H9 (cell line): ENCODE measurements around the gene TSPAN33. TPM values are rescaled to one million over a fixed set of nuclear protein-coding genes. Genes with fewer than 3 reads are reported as not detected.

ENCODE experiments used
- DNase-seq: peaks from one replicate; pipeline ENCODE4 v3.0.0-alpha.2; 2017
- H2AFZ ChIP-seq: one replicate; pipeline ENCODE4 v1.6.1; 2013; ENCODE audit warnings: mild to moderate bottlenecking, low read length, control low read depth, moderate library complexity
- H2AK5ac ChIP-seq: 2 replicates; pipeline ENCODE4 v1.6.1; 2013; ENCODE audit warnings: low read length, control low read depth, mixed read lengths; ENCODE audit not compliant: insufficient read length
- H2BK120ac ChIP-seq: one replicate; pipeline ENCODE4 v1.6.1; 2013; ENCODE audit warnings: low read depth, mild to moderate bottlenecking, low read length, control low read depth, inconsistent platforms; ENCODE audit not compliant: poor library complexity, severe bottlenecking
- H2BK12ac ChIP-seq: 2 replicates; pipeline ENCODE4 v1.6.1; 2013; ENCODE audit warnings: low read length, control low read depth, mixed read lengths, low read depth; ENCODE audit not compliant: insufficient read length
- H2BK15ac ChIP-seq: 2 replicates; pipeline ENCODE4 v1.6.1; 2013; ENCODE audit warnings: low read depth, low read length, control low read depth
- H2BK20ac ChIP-seq: one replicate; pipeline ENCODE4 v1.6.1; 2013; ENCODE audit warnings: low read depth, mild to moderate bottlenecking, low read length, control low read depth, inconsistent platforms; ENCODE audit not compliant: poor library complexity, severe bottlenecking
- H2BK5ac ChIP-seq: 2 replicates; pipeline ENCODE4 v1.6.1; 2013; ENCODE audit warnings: low read length, control low read depth, mixed read lengths; ENCODE audit not compliant: insufficient read length
- H3K14ac ChIP-seq: 2 replicates; pipeline ENCODE4 v1.6.1; 2013; ENCODE audit warnings: low read length, control low read depth; ENCODE audit not compliant: insufficient read depth
- H3K18ac ChIP-seq: 2 replicates; pipeline ENCODE4 v1.6.1; 2013; ENCODE audit warnings: low read depth, mild to moderate bottlenecking, mixed read lengths, low read length, control low read depth; ENCODE audit not compliant: insufficient read length
- H3K23ac ChIP-seq: 2 replicates; pipeline ENCODE4 v1.6.1; 2013; ENCODE audit warnings: low read length, control low read depth, mixed read lengths, low read depth; ENCODE audit not compliant: insufficient read length
- H3K23me2 ChIP-seq: 2 replicates; pipeline ENCODE4 v1.6.1; 2013; ENCODE audit warnings: low read depth, mild to moderate bottlenecking, mixed read lengths, low read length, control low read depth; ENCODE audit not compliant: insufficient read length, poor library complexity, severe bottlenecking
- H3K27ac ChIP-seq: 2 replicates; pipeline ENCODE4 v1.5.1; 2013; ENCODE audit warnings: low read length, control low read depth, mixed read lengths, low read depth; ENCODE audit not compliant: insufficient read length
- H3K27me3 ChIP-seq: 2 replicates; pipeline ENCODE4 v1.6.1; 2013; ENCODE audit warnings: low read length, control low read depth, inconsistent platforms; ENCODE audit not compliant: insufficient read depth
- H3K4ac ChIP-seq: 2 replicates; pipeline ENCODE4 v1.6.1; 2013; ENCODE audit warnings: low read depth, mild to moderate bottlenecking, control low read depth, inconsistent platforms, low read length, moderate library complexity
- H3K4me1 ChIP-seq: 2 replicates; pipeline ENCODE4 v1.6.1; 2013; ENCODE audit warnings: low read length, control low read depth, inconsistent platforms; ENCODE audit not compliant: insufficient read depth
- H3K4me2 ChIP-seq: 2 replicates; pipeline ENCODE4 v1.6.1; 2013; ENCODE audit warnings: low read length, control low read depth, mixed read lengths; ENCODE audit not compliant: insufficient read length, insufficient read depth
- H3K56ac ChIP-seq: 2 replicates; pipeline ENCODE4 v1.6.1; 2013; ENCODE audit warnings: low read depth, mild to moderate bottlenecking, mixed read lengths, low read length, control low read depth; ENCODE audit not compliant: insufficient read length
- H3K79me1 ChIP-seq: 2 replicates; pipeline ENCODE4 v1.6.1; 2013; ENCODE audit warnings: low read depth, mild to moderate bottlenecking, moderate library complexity, low read length, control low read depth, inconsistent platforms; ENCODE audit not compliant: insufficient read depth, poor library complexity, severe bottlenecking
- H3K79me2 ChIP-seq: 2 replicates; pipeline ENCODE4 v1.6.1; 2013; ENCODE audit warnings: low read length, control low read depth, inconsistent platforms; ENCODE audit not compliant: insufficient read depth
- H3K9ac ChIP-seq: 2 replicates; pipeline ENCODE4 v1.6.1; 2013; ENCODE audit warnings: low read length, control low read depth, mixed read lengths; ENCODE audit not compliant: insufficient read length; ENCODE audit errors: extremely low read depth
- H3K9me3 ChIP-seq: one replicate; pipeline ENCODE4 v1.6.1; 2013; ENCODE audit warnings: low read depth, low read length, inconsistent platforms; ENCODE audit not compliant: control insufficient read depth
- H3T11ph ChIP-seq: one replicate; pipeline ENCODE4 v1.6.1; 2013; ENCODE audit warnings: mild to moderate bottlenecking, low read length, control low read depth, inconsistent platforms
- H4K20me1 ChIP-seq: one replicate; pipeline ENCODE4 v1.6.1; 2013; ENCODE audit not compliant: control insufficient read depth, insufficient read length, insufficient read depth
- H4K5ac ChIP-seq: 2 replicates; pipeline ENCODE4 v1.6.1; 2013; ENCODE audit warnings: low read depth, mild to moderate bottlenecking, mixed read lengths, low read length, control low read depth; ENCODE audit not compliant: insufficient read length
- H4K8ac ChIP-seq: replicated peaks from 2 replicates; pipeline ENCODE4 v1.6.1; 2013; ENCODE audit warnings: low read length, control low read depth, mixed read lengths, low read depth; ENCODE audit not compliant: insufficient read length
- H4K91ac ChIP-seq: 2 replicates; pipeline ENCODE4 v1.6.1; 2013; ENCODE audit warnings: low read depth, mild to moderate bottlenecking, moderate library complexity, mixed read lengths, low read length, control low read depth; ENCODE audit not compliant: insufficient read length
- H3K27ac Mint-ChIP-seq, 3 experiments: 2 replicates in 2 of 3; 3 replicates in 1 of 3; pipeline ENCODE4 v1.8.0; 2020 to 2021; ENCODE audit warnings: mixed read lengths in 3 of 3, mild to moderate bottlenecking in 1 of 3, moderate library complexity in 1 of 3
- H3K27me3 Mint-ChIP-seq: 2 replicates; pipeline ENCODE4 v1.8.0; 2021; ENCODE audit warnings: low read depth, mild to moderate bottlenecking, moderate library complexity, mixed read lengths
- H3K36me3 Mint-ChIP-seq, 3 experiments: 2 replicates in 2 of 3; 3 replicates in 1 of 3; pipeline ENCODE4 v1.8.0; 2020 to 2021; ENCODE audit warnings: low read depth in 3 of 3, mixed read lengths in 3 of 3; ENCODE audit not compliant: insufficient read depth in 1 of 3
- H3K4me1 Mint-ChIP-seq, 2 experiments: 2 replicates each; pipeline ENCODE4 v1.8.0; 2020; ENCODE audit warnings: mixed read lengths in 2 of 2
- H3K4me3 Mint-ChIP-seq, 2 experiments: 2 replicates in 1 of 2; 3 replicates in 1 of 2; pipeline ENCODE4 v1.8.0; 2020 to 2021; ENCODE audit warnings: mild to moderate bottlenecking in 2 of 2, mixed read lengths in 2 of 2, moderate library complexity in 1 of 2
- H3K9me3 Mint-ChIP-seq, 2 experiments: 2 replicates in 1 of 2; 3 replicates in 1 of 2; pipeline ENCODE4 v1.8.0; 2020; ENCODE audit warnings: mild to moderate bottlenecking in 2 of 2, mixed read lengths in 2 of 2, moderate library complexity in 1 of 2
- WGBS: extraction: QIAGEN DNeasy Blood & Tissue Kit; methylation state at CpG from one replicate; pipeline ENCODE4 v1.1.7; 2013; ENCODE audit warnings: missing lambda C conversion rate, low lambda C conversion rate, mixed read lengths; ENCODE audit not compliant: insufficient read length; ENCODE audit errors: extremely low coverage; 5-methylcytosine and 5-hydroxymethylcytosine counted together
- total RNA-seq: library from RNA; stranded (reverse); gene quantifications from 2 replicates; pipeline ENCODE4 v1.2.1, GENCODE V29; 2021
- TF ChIP-seq, protein P1 (sequence below): fragments of 200-600 bp; sonication (generic); conservative IDR thresholded peaks from 3 replicates; pipeline ENCODE4 v1.8.0; 2021; ENCODE audit warnings: antibody characterized with exemption, mild to moderate bottlenecking

TSPAN33 gene
- total RNA-seq, 1 experiment from 2014 or later, result 34.7 TPM

DNA sequence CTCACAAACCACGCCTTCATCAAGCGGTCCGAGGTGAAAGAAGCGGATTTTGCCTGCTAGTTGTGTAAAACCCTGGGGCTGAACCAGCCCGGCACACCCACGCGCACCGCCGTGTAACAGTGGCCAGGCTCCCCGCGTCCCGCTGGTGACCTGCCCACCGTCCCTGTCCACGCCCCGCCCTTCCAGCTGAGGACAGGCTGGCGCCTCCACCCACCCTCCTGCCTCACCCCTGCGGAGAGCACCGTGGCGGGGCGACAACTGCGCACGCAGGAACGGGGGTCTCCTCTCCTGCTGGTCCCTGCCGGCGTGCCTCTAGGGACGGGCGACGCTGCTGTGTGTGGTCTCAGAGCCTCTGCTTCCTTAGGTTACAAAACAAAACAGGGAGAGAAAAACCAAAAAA lies 16.9 kb upstream of the TSPAN33 start:
- Mint-ChIP-seq H3K9me3 (no peaks in the 10 kb centered on the region; a peak in 2 of 5 replicates), H3K4me3 (no peak overlapping the region), H3K27ac (no peak overlapping the region), H3K27me3 (no peaks in the 10 kb centered on the region; the same call in 1 of the 2 replicates), H3K4me1 (no peaks in the 10 kb centered on the region), H3K36me3 (no peaks in the 10 kb centered on the region)
- Histone ChIP-seq H3K9me3 (no peaks in the 10 kb centered on the region), H3K18ac (no peak overlapping the region), H3K14ac (no peak overlapping the region; the same call in 1 of the 2 replicates), H2BK120ac (no peak overlapping the region), H4K8ac (no peak overlapping the region), H4K20me1 (no peaks in the 10 kb centered on the region), H2BK15ac (no peak overlapping the region), H2AFZ (no peak overlapping the region), H3K9ac (no peak overlapping the region), H3K79me2 (no peaks in the 10 kb centered on the region), H4K91ac (no peak overlapping the region), H3K23ac (no peak overlapping the region), H3K27me3 (no peaks in the 10 kb centered on the region), H2BK5ac (no peak overlapping the region), H3T11ph (no peak overlapping the region), H3K4ac (no peak overlapping the region), H3K27ac (no peak overlapping the region), H3K4me2 (no peak overlapping the region), H4K5ac (no peak overlapping the region), H2BK20ac (no peak overlapping the region), H3K56ac (no peak overlapping the region), H3K79me1 (no peaks in the 10 kb centered on the region), H2AK5ac (no peak overlapping the region), H2BK12ac (no peak overlapping the region), H3K4me1 (no peaks in the 10 kb centered on the region), H3K23me2 (no peaks in the 10 kb centered on the region)
- no CpG with 5 or more reads among the region's 28 CpGs for WGBS
- TF ChIP-seq, protein P1, sequence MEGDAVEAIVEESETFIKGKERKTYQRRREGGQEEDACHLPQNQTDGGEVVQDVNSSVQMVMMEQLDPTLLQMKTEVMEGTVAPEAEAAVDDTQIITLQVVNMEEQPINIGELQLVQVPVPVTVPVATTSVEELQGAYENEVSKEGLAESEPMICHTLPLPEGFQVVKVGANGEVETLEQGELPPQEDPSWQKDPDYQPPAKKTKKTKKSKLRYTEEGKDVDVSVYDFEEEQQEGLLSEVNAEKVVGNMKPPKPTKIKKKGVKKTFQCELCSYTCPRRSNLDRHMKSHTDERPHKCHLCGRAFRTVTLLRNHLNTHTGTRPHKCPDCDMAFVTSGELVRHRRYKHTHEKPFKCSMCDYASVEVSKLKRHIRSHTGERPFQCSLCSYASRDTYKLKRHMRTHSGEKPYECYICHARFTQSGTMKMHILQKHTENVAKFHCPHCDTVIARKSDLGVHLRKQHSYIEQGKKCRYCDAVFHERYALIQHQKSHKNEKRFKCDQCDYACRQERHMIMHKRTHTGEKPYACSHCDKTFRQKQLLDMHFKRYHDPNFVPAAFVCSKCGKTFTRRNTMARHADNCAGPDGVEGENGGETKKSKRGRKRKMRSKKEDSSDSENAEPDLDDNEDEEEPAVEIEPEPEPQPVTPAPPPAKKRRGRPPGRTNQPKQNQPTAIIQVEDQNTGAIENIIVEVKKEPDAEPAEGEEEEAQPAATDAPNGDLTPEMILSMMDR, result no peak
- no peak for DNase-seq
